Stimulated activated CD8-positive, alpha-beta memory T cell treated with anti-CD3 and anti-CD28 coated beads, Interleukin-12 subunit alpha, Interleukin-12 subunit beta, amount 100 ng/mL, for 24 hours (primary cell): ENCODE results near the gene MYMK.

ENCODE experiments used
- DNase-seq: peaks from one replicate; pipeline ENCODE4 v3.0.0-alpha.2; 2020; ENCODE audit errors: extremely low read depth

Gene MYMK

DNA sequence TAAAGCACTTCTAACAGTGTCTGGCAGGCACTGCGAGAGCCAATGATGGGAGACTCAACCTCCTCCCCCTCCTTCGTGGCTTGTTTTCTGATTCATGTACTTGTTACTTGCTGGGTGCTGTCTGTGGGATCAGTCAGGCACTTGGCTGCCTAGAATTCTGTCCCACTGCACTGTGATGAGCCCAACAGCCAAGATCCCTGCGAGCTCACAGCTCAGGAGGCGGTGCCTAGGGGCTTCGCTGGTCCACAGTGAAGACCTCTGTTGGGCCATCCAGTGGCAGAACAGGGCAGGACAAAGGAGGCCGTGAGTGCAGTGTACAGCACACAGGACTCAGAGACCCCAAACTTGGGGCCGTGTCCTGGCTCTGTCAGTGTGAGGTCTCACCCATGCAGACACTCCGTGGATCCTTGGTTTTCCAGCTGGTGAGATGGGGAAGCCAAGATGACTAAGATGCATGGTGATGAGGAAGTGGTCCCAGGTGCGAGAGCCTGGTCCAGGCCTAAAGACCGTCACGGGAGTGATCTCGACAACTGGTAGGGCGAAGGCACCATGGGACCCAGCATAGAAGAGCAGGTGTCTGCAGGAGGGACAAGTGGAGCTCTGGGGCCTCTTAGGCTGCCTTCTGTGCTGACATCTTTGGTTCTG is 19.5 kb downstream of the MYMK start:
- DNase-seq: no peak

DNA sequence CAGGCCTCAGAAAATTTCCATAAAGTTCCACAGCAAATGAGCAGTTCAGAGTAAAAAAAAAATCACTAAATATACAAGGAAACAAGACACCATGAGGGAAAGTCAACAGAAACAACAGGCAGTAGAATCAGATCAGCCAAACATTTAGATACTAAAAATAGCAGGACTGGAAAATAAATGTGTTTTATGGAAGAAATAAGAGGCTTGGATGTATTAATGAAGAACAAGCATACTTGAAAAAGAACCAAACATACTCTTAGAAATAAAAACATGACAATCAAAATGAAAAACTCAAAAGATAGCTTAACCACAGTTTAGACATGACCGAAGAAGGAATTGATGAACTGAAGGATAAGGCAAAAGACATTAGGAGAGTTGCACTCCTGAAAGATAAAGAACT is 22.6 kb downstream of the MYMK start:
- no peak for DNase-seq

DNA sequence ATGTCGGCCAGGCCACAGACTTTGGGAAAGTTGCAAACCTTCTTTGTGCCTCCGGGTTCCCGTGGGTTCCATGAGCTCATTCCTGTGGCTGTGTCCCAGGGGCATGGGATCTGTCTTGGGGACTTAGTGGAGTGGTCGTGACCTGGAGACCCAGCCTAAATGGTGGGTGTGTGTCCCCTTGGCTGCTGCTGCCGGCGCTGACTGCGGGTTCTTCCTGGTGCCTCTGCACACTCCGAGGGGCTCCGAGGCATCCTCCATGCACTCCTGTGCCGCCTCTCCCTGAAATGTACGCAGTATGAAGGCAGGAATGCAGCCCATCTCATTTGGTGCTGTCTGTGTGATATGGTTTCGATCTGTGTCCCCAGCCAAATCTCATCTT is 24.9 kb downstream of the MYMK start:
- DNase-seq: no peak

DNA sequence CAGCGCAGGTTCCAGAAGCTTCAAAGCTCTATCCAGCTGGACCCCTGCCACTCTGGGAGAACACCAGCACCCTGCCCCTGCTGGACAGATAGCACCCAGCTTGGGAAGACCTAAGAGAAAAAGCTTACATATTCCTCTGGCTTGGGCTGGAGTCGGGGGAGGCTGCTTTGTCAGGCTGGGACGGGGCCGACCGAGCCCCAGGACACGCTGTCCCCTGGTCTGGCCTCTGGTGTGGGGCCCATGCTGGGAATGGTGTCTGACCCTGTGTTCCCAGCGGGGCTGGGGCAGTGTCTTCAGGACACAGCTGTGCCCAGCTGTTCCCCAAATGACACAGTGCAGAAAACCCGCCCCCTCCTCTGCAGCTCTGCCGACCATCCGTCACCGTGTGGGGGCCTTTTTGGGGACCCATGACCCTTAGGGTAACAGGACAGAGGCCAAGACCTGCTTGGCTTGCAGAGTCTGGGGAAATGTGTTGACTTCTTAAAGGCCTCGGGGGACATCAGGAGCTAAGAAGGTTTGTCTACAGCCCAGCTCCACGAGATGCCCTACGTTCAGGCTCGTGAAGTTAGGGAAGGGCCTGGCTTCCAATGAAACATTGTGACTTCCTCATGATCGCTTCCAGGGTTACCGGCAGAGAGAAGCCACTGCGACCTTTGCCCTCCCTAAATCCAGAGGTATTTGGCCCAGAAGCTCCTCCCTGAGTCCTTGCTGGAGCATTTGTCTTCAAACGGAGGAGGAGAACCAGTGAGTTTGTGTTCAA is 25.4 kb downstream of the MYMK start:
- DNase-seq: no peak

- DNase-seq: no peak
Observed at GRCh38 chr9:133496861-133497842, 27.6 kb downstream of the MYMK start.

DNA sequence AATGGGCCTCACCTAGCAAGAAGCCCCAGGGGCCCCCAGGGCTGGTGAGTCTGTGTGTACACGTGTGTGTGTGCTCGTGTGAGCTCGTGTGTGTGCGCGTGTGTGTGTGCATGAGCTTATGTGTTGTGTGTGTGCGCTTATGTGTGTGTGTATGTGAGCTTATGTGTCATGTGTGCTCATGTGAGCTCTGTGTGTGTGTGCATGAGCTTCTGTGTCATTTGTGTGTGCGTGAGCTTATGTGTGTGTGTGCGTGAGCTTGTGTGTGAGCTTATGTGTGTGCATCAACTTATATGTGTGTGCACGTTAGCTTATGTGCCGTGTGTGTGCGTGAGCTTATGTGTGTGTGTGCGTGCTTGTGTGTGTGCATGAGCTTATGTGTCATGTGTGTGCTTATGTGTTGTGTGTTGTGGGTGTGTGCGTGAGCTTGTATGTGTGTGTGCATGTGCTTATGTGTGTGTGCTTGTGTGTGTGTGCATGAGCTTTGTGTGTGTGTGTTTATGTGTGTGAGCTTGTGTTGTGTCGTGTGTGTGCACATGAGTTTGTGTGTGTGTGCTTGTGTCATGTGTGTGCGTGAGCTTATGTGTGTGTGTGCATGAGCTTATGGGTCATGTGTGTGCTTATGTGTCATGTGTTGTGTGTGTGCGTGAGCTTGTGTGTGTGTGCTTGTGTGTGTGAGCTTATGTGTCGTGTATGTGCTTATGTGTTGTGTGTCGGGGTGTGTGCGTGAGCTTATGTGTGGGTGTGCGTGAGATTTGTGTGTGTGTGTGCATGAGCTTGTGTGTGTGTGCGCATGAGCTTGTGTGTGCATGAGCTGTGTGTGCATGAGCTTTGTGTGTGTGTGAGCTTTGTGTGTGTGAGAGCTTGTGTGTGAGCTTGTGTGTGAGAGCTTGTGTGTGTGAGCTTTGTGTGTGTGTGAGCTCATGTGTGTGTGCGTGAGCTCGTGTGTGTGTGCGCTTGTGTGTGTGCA is 29.1 kb downstream of the MYMK start:
- no peak for DNase-seq

DNA sequence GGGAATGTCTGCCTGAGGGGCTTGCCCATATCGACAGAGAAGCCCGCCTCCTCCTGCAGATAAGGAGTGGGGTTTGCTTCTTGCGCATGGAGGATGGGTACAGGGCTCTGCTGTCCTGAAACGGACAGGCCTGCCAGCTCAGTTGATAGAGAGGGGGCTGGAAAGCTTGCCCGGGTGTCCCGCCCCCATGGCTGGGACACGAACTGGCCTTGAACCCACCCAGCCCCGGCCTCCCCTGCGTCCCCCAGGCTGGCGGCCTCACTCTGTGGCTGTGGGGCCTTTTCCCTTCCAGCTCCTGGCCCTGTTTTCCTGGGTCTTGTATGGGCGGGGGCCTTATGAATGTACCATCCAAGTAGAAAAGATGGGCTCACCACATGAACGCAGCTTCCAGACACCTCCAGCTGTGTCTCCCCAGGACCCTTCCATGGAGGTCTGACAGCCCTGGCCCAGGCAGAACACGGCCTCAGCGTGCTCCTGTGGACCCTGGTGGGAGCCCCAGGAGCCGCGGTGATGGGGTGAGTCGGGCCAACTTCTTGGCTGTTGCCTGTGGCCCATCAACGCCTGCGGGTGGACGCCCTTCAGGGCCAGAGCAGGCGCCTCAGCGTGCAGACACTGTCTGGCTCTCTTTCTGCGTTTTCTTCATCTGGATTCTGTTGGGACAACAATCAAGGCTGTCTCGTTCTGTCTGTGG is 30.0 kb downstream of the MYMK start:
- DNase-seq: no peak

DNA sequence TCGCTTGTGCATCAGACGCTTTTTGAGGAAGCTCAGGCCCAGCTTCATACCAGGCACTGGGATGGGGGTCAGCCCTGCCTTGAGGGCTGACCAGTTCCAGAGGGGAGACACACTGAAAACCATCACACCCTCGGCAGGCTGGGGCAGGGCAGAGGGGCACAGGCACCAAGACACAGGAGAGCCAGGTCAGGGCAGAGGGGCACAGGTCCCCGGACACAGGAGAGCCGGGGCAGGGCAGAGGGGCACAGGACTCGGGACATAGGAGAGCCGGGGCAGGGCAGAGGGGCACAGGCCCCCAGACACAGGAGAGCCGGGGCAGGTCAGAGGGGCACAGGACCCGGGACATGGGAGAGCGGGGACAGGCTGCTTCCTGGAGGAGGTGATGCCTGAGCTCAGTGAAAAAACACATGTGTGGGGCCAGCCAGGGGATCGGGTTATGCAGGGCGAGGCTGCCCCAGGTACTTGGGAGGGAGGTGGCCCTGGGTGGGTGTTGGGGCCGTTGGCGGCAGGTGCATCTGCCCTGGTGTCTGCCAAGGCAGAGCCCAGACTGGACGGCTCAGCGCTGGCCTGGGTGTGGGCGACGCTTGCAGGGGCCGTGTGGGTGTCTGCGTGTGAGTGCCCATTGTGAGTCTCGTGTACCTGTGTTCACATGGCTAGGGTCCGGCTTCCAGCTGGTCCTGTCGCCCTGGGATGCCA is 30.8 kb downstream of the MYMK start:
- DNase-seq: no peak

DNA sequence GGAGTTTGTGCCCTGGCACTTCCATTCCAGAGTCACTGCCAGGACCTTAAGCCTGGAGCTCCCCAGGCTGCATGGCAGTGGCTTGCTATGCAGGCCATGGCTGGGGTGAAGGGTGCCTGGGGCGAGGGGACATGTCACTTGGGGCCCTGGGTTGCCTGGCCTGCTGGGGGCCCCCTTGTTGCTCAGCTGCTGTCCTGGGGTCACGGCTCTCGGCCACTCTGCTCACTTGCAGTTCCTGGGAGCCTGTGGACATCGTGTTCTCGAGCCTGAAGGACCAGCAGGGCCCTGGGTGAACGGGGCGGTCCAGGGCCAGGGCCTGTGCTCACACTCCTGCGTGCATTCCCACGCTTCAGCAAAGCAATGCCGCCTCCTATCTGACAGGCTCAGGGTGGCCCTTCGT is 31.3 kb downstream of the MYMK start:
- DNase-seq: no peak

DNA sequence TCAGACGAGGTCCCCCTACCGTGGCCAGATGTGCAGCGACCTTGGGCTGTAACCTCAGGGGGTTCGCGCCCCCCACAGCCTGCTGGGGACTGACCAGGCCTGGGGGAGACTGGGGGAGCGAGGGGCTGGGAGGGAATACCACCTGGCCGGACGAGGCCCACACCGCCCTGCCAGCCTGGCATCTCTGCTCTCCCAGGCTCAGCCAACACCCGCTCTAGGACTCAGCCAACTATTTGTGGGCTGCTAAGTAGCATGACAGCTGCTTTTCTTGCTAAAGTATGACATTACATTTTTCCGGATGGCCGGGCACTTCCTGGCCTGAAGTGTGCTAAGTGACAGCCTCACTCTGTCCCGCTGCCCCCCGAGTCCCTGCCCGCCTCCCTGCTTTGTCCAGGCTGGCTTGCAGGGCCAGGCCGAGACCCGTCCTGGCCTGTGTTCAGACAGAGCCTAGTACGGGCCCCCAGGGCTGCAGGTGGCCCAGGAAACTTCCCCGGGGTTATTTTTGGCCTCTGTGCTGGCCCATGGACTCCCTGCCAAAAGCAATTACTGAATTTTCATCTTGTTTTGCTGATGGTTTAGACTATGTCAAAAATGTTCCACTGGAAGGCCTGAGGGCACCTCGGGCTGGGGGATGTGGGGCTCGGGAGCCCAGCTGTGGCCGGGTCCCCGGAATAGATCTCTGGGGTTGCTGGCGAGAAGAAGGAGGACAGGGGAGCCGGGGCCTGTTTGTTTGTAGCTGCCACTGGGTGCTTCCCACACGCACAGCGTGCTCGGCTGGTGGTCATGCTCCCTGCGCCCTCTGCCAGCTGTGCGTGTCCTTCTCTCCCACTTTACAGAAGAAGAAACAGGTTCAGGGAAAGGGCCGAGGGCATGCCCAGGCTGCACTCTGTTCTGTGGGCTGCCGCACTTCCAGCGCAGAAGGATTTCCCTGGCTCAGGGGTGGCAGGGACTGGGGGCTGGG is 32.4 kb downstream of the MYMK start:
- DNase-seq: no peak

DNA sequence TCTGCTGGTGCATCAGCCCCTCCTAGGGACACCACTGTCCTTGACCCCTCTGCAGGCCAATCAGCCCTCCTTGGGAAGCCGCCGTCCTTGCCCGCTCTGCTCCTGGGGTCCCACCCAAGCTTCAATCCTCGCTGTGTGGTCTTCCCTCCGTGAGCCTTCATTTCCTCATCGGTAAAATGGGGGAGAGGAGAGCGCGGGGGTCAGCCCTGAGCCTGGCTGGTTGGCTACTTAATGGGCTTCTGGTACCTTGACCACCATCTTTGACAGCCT is 33.2 kb downstream of the MYMK start:
- no peak for DNase-seq

- DNase-seq: no peak
Observed at GRCh38 chr9:133490865-133491655, 33.7 kb downstream of the MYMK start.

- no peak for DNase-seq
Observed at GRCh38 chr9:133490201-133490681, 34.5 kb downstream of the MYMK start.

DNA sequence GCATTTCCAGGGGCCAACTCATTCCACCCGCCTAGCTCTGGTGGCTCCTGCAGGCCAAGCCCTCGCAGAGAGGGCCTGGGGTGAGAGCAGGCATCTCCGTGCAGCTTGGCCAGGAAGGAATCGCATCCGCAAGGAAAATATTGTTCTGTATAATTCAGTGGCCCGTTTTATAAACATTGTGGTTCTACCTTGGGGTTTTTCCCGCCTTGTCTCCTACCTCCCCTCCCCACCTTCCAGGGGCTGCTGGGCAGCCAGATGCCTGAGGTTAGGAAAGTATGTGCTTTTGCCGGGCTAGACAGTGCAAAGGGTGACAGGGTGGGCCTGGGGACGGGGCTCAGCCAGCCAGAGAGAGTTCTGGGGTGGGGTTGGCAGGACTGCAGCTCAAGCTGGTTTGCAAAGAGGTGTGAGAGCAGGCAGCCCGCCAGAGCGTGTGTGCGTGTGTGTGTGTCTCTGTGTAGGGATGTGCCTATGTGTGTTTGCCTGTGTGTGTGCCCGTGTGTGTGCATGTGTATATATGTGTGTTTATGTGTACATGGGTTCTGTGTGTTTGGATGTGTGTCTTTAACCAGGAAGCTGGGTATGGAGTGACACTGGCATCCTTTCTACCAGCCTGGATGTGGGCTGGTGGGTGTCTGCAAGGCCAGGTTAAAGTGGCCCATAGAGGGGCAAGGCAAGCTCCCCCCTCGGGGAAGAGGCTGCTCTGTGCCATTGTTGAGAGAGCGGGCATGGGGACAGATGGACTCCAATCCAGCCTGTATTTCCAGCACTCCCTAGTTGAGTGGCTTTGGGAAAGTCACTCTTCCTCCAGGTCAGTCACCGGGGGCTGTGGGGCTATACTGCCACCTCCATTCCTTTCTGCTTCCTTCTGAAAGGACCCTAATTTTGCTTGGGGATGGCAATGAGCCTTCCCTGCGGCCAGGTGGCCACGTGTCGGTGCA is 35.2 kb downstream of the MYMK start:
- DNase-seq: no peak

DNA sequence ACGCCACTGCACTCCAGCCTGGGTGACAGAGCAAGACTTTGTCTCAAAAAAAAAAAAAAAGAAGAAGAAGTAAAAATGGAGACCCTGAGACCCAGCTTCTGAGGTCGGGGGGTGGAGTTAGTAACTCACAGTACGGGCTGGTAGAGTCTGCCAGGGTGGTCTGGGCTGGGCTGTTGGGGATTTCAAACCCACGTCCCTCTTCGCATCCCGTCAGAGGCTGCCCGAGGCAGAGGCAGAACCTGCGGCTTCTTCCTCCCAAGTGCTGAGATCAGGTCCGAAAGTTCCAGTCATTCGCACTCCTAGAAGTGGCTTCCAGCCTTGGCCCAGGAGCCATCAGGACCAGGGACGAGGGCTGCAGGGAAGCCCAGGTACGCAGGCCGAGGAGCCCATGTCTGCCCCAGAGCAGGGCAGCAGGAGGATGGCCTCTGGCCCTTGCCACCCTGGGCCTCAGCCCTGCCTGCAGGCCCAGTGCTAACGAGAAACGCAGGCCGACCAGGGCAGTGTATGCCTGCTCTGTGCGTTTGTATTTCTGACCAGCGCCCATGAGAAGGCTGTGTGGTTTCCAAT is 36.0 kb downstream of the MYMK start:
- no peak for DNase-seq

- no peak for DNase-seq
Observed at GRCh38 chr9:133487331-133487725, 37.4 kb downstream of the MYMK start.
